Activated T-helper 9 cell treated with anti-CD3 and anti-CD28 coated beads, Interleukin-2, amount 50 U/mL, for 16 hours (primary cell): ENCODE measurements around the gene DDO.
"Not testable (repeated sequence)": the region's sequence is repeated elsewhere in the genome, so short reads cannot be mapped to it uniquely, and the experiment has no call there.

ENCODE experiments used
- DNase-seq: peaks from one replicate; pipeline ENCODE4 v3.0.0-alpha.2; 2020; ENCODE audit warnings: low read depth

DDO gene, protein sequence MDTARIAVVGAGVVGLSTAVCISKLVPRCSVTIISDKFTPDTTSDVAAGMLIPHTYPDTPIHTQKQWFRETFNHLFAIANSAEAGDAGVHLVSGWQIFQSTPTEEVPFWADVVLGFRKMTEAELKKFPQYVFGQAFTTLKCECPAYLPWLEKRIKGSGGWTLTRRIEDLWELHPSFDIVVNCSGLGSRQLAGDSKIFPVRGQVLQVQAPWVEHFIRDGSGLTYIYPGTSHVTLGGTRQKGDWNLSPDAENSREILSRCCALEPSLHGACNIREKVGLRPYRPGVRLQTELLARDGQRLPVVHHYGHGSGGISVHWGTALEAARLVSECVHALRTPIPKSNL

GRCh38 chr6:110415086-110415916 lies at the start of gene DDO:
TSS of gene DDO (minus strand) at chr6:110415575. CDS start at chr6:110413462, 2,113 bp downstream.
- DNase-seq, result no peak

- DNase-seq, result no peak
These were observed 47.6 kb upstream of the DDO start for GRCh38 chr6:110462884-110463481.

- DNase-seq, result no peak
These were observed 46.0 kb upstream of the DDO start for GRCh38 chr6:110461376-110461775.

DNA sequence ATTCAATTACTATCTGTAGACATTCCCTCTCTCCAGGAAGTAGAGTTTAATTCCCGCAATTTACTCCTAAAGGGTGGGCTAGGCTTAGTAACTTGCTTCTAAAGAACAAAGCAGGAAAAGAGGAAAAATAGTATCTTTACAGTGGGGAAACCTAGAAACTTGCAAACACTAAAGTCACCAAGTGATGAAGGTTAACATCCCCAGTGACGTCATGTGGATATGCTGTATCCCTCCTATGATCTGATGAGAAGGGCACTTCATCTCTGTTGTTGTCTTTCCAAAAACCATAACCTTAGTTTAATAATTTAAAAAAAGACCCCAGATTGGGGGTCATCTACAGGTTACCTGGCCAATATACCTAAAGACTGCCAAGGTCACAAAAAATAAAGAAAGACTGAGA lies 43.8 kb upstream of the DDO start:
- DNase-seq, result no peak

GRCh38 chr6:110458476-110458875 lies 43.1 kb upstream of the DDO start:
- DNase-seq, result no peak

DNA sequence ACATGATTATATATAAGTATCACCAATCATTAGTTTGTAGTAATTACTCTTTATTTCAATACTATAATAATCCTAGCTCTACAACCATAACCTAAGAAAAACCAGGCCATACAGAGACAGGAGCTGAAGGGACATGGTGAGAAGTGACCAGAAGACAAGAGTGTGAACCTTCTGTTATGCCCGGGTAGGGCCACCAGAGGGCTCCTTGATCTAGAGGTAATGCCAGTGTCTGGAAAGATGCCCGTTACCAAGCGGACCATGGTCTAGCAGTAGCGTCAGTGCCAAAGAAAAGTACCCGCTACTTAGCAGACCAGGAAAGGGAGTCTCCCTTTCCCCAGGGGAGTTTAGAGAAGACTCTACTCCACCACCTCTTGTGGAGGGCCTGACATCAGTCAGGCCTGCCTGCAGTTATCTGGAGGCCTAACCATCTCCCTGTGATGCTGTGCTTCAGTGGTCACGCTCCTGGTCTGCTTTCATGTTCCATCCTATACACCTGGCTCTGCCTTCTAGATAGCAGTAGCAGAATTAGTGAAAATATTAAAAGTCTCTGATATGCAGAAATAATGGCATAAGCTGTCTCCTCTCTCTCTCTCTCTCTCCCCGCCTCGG lies 42.3 kb upstream of the DDO start:
- DNase-seq, result not testable (repeated sequence)

DNA sequence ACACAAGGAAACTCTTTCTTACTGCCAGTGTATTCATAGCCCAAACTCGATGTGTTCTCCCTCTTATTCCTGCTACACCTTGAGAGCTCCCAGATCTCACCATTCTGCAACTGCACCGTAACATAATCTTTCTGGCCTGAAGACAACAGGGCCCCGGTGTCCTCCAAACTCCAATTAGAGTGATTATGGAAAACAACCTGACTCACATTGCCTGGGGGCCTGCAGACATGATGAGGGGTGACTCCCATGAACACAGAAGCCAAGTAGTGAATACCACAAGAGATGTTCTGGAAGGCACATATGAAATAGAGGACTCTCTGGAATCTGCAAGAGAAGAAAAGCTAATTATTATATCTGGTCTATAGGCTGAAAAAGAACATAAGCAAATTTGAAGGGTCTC lies 41.3 kb upstream of the DDO start:
- DNase-seq, result no peak

DNA sequence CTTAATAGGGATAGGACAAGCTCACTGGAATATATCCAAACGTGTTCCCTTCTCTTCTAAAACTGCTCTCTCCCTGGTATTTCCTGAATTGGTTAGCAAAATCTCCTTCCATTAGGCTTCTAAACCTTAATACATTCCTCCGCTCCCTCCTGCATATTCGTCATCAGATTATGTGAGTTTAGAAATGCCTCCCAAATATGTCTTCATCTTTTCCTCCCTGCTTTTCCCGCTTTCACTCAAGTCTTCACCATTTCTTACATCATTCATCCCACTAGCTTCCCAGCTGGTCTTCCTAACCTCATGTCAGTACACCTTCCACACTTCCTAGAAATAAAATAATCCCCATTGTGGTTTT lies 34.1 kb upstream of the DDO start:
- no peak for DNase-seq

DNA sequence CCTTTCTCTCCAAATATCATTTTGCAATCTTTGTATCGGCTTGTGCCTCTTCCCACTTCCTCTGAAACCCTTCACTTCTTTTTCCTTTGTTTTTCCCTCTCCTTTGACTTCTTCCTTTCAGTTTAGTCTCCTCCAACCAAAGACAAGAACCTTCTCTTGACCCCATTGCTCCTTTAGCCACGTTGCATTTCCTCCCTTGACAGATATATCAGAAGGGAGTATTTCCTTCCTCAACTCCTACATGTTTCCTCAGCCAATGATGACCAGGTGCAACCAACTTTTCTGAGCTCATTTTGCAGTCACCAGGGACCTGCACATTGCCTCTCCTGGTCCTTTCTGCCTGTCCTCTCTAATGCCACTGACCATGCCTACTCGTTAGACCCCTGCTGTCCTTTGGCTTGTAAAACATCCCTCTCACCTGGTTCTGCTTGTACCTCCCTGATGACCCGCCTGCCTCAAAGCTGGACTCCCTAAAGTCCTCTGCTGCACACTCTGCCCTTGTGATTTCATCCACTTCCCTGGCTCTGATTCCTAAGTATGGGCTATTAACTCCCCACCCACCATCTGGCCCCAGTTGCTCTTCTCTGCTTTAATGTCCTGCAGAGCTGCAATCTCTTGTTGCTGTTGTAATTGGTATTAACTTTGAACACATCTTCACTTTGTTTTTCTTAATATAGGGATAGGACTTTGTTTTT lies 33.6 kb upstream of the DDO start:
- no peak for DNase-seq

- DNase-seq, result no peak
These were observed 32.4 kb upstream of the DDO start for GRCh38 chr6:110447761-110448160.

DNA sequence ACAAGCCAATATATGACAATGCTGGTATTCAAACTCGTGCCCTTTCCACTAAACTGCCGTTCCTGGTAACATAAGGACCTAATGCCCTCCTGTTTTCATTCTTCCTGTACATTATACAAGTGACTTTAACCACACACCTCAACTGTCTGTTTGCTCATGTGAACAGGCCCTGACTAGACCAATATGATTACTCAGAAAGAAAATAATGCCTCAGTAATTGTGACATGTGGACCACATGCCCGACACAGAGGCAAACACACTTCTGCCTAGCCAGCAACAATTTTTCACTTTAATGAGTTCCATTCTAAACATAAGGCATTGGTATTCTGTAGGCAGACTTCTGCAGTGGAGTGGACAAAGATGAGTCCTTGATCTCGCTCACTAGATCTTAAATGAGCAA lies 31.0 kb upstream of the DDO start:
- DNase-seq, result no peak

- DNase-seq, result no peak
These were observed 24.7 kb upstream of the DDO start for GRCh38 chr6:110440026-110440425.

DNA sequence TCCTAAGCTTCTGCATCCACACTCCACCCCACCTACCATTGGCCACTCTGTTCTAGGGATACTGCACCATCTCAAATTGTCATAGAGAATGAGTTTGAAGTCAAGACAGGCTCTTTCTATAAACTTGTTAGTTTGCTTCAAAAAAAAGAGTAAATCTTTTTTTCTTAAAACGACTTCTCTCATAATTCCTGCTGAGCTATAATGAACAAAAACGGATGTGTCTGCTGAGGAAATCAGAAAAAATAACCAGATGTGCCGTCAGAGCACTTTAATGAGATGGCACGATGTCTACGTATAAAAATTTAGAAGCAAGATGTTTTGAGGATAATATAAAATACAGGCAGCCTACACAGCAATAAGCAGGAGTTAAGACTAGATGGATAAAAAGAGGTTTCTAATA lies 24.0 kb upstream of the DDO start:
- no peak for DNase-seq

DNA sequence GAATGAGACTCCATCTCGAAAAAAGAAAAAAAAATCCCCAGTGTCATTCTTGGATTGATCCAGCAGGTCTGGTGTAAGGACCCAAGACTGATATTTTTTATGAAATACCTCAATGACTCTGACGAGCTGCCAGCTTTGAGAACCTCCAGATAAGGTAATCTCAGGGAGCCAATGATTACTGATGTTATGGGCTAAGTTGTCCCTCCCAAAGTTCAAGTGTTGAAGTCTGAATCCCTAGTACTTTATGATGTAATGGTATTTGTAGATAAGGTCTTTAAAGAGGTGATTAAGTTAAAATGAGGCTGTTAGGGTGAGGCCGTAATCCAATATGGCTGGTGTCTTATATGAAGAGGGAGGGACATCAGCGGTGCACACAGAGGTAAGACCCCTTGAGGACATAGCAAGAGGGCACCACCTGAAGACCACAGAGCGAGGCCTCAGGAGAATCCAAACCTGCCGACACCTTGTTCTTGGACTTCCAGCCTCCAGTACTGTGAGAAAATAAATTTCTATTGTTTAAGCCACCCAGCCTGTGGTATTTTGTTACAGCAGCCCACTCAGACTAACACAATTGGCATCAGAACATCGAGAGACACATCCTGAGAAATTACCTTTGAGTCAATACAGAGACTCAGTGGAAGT lies 19.7 kb upstream of the DDO start:
- DNase-seq, result no peak

DNA sequence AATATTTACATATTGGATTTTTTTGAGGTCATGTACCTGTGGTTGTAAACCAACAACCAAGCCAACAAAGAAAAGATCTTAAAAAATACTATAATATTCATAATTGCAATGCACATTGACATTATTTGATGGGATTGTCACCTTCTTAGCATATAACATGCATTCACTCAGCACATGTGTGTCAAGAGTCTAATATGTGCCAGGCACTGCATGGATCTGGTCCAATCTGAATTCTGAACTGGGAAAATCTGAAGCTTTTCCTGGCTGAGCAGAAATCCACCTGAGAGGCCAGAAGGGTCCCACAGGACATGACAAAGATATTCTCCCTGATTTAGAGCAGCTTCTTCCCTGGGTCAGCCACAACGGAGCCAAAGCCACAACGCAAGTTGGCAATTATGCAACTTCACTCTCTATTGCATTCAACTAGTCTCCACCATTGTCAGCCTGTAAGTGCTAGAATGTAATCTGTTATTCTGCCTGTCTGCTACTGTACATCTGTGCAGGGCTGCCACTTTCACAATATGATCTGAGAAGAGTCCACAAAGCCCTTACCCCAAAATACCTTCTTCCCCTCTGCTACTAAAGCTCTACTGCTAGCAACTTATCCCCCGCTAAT lies 17.0 kb upstream of the DDO start:
- no peak for DNase-seq

- DNase-seq, result no peak
These were observed 15.4 kb upstream of the DDO start for GRCh38 chr6:110430741-110431140.

GRCh38 chr6:110430236-110430635 lies 14.9 kb upstream of the DDO start:
- no peak for DNase-seq

DNA sequence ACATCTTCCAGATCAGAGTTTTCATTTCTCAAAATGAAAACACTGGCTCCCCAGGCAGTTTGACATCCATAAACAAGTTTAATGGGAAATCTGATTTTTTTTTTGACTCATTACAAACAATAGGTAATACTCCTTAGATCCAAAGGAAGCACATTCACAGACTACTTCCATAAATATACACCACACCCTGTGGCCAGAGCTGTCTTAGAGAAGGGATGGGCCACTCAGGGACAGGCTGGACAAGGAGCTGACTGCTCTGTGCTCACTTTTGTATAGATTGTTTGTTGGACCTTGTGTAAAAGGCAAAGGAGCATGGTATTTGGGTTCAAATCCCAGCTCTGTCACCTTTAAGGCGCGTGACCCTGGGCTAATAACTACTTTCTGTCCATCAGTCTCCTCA lies 12.8 kb upstream of the DDO start:
- no peak for DNase-seq

DNA sequence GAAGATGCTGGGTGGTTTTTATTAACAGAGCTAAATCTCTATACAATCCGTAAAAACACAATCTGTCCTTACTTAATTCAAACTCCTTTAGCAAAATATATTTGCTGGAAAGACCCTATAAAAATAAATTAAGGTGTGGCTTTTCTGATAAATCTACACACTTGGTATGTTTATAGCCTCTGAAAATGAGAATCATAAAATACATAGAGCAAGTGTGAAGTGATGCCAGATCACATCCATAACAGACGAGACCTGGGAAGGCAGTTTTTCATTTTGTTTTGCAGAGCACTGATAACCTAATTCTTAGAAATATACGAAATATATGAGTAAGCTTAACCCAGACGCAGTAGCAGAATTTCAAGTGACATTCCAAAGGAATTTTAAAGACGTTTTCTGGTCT lies 10.4 kb upstream of the DDO start:
- DNase-seq, result no peak

DNA sequence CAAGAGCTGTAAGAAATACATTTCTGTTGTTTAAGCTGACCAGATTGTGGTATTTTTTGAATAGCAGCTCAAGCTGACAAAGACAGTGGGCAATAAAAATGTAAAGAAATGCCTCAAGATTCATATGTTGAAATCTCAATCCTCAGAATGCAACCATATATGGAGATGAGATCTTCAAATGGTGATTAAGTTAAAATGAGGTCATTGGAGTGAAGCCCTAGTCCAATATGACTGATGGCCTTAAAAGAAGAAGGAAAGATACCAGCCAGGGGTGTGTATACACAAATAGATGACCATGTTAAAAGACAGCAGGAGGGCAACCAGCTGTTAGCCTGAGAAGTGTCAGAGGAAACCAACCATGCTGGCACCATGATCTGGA lies 7.1 kb upstream of the DDO start:
- DNase-seq, result no peak

- no peak for DNase-seq
These were observed 6.5 kb upstream of the DDO start for GRCh38 chr6:110421749-110422443.
